Right lobe of liver (tissue), 6 donors: Measurements from ENCODE around the gene NKAIN2. TPM values are rescaled to one million over a fixed set of nuclear protein-coding genes. Genes with fewer than 3 reads are reported as not detected.
"Not testable (repeated sequence)": the region's sequence is repeated elsewhere in the genome, so short reads cannot be mapped to it uniquely, and the experiment has no call there.

Experiments
- ATAC-seq, 4 donors: fragments of 200-7000 bp; cut with Tn5 transposase; one replicate each; pipeline ENCODE4 v1.9.1; 2020; ENCODE audit warnings: mild to moderate bottlenecking in 4 of 4, moderate library complexity in 4 of 4
- DNase-seq, 3 donors: peaks; one replicate each; pipeline ENCODE4 v3.0.0-alpha.2; 2020
- H3K27ac ChIP-seq, 3 donors: fragments of 200-600 bp; one replicate each; pipeline ENCODE4 v1.8.0; 2022
- H3K27me3 ChIP-seq, 2 donors: fragments of 200-600 bp; one replicate each; pipeline ENCODE4 v1.8.0; 2022
- H3K36me3 ChIP-seq, 4 donors: fragments of 200-600 bp; sonication (generic) in 1 of 4; one replicate each; pipeline versions ENCODE4 v1.5.1 to v1.8.0; 2017 to 2022; ENCODE audit warnings: control low read depth in 1 of 4
- H3K4me1 ChIP-seq, 4 donors: fragments of 200-600 bp; sonication (generic) in 1 of 4; one replicate each; pipeline versions ENCODE4 v1.5.1 to v1.8.0; 2017 to 2022; ENCODE audit warnings: control low read depth in 1 of 4
- H3K4me3 ChIP-seq, 3 donors: fragments of 200-600 bp; one replicate each; pipeline ENCODE4 v1.8.0; 2022
- H3K9me3 ChIP-seq, 4 donors: fragments of 200-600 bp; sonication (generic) in 1 of 4; one replicate each; pipeline versions ENCODE4 v1.5.1 to v1.8.0; 2017 to 2022; ENCODE audit warnings: control low read depth in 1 of 4
- POLR2A ChIP-seq: fragments of 450-650 bp; IDR thresholded peaks from one replicate; pipeline ENCODE4 v1.6.1; 2017; ENCODE audit warnings: antibody characterized with exemption, mild to moderate bottlenecking
- WGBS: methylation state at CpG from one replicate; pipeline ENCODE4 v1.1.6; 2018; ENCODE audit warnings: low coverage, low lambda C conversion rate; ENCODE audit not compliant: insufficient coverage; ENCODE audit errors: missing lambda C conversion rate; 5-methylcytosine and 5-hydroxymethylcytosine counted together
- intact Hi-C, 2 donors: fragments of 100-400 bp; cut with DNase I; formaldehyde crosslinking; loops; one replicate each; pipeline versions ENCODE4 v1.11.2 to v1.14.1; 2022
- total RNA-seq, 6 experiments: library from RNA; depleted of rRNA in 2 of 6; stranded (reverse); fragments of >200 nt in 2 of 6; fragmentation: NEBNext Ultra II Directional in 3 of 6; extraction: Animal tissue kit (Norgen Biotek cat#: 25700) in 3 of 6; gene quantifications; one replicate each; pipeline versions ENCODE4 v1.1.0 to v1.2.4, GENCODE V29; 2016 to 2023
- TF ChIP-seq, protein P1 (sequence below), 4 donors: fragments of 200-600 bp in 3 of 4; fragments of 450-650 bp in 1 of 4; IDR thresholded peaks; one replicate each; pipeline versions ENCODE4 v1.5.1 to v1.8.0; 2016 to 2022; ENCODE audit warnings: antibody characterized with exemption in 4 of 4, mild to moderate bottlenecking in 2 of 4
- donor health status: DM: no; HTN: yes; CAD: no.
- donor health status: DM: no; HTN: no; CAD: no.
- donor health status: DM: no; HTN: no; CAD: no.
- donor health status: DM: no; HTN: yes; CAD: no.
- donor health status: DM: no; HTN: yes; CAD: no.

Gene NKAIN2
- total RNA-seq, 6 experiments from 2014 or later, result 0.16 to 0.28 TPM; not detected in 4

DNA sequence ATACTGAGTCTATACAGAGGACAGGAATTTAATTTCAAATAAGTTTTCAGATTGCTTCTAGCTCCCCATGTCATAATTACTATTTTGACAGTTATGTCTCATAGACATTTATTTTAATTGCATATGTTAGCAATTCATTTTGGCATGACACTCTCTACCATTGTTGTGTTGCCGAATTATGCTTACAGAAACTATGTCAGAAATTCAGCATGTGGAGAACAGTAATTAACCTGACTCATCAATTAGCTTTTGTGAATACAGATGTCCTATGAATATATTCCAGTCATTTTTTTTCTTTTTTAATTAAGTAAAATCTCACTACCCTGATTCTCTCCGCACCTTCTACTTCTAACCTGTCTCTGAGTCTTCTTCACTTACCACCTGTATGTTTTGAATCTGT is 105.1 kb downstream of the NKAIN2 start:
- WGBS, result 74% methylated on average over 2 of the region's 2 CpGs
- no peaks in the 10 kb centered on the region for H3K9me3 ChIP-seq
- no peak for ATAC-seq
- H3K36me3 ChIP-seq, result no peaks in the 10 kb centered on the region
- no peaks in the 10 kb centered on the region for H3K27me3 ChIP-seq
- H3K4me3 ChIP-seq, result no peak overlapping the region
- no peak for TF ChIP-seq POLR2A
- TF ChIP-seq, protein P1, sequence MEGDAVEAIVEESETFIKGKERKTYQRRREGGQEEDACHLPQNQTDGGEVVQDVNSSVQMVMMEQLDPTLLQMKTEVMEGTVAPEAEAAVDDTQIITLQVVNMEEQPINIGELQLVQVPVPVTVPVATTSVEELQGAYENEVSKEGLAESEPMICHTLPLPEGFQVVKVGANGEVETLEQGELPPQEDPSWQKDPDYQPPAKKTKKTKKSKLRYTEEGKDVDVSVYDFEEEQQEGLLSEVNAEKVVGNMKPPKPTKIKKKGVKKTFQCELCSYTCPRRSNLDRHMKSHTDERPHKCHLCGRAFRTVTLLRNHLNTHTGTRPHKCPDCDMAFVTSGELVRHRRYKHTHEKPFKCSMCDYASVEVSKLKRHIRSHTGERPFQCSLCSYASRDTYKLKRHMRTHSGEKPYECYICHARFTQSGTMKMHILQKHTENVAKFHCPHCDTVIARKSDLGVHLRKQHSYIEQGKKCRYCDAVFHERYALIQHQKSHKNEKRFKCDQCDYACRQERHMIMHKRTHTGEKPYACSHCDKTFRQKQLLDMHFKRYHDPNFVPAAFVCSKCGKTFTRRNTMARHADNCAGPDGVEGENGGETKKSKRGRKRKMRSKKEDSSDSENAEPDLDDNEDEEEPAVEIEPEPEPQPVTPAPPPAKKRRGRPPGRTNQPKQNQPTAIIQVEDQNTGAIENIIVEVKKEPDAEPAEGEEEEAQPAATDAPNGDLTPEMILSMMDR (IDR thresholded peaks at IDR 0.05), result no peak
- DNase-seq, result no peak
- H3K4me1 ChIP-seq, result no peaks in the 10 kb centered on the region
- intact Hi-C loops, result no loop called here
- H3K27ac ChIP-seq, result no peak overlapping the region

DNA sequence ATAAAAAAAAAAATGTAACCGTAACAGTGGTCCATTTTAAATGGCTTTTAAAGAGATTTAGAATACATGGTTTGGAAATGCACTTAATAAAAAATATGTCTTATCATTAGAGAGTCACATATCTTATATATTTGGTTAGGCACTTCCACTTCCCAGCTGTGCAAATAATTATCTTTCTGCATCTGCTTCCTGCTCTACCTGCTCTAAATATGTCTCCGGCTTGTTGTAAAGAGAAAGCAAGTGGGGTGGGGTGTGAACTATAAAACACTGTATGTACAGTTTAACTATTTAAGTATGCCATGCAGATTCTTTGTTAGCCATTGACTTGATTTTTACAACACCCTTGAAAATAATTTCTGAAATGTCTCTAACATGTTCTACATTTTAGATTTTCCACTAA is 106.3 kb downstream of the NKAIN2 start:
- TF ChIP-seq POLR2A, result no peak
- TF ChIP-seq, protein P1 (IDR thresholded peaks at IDR 0.05), result no peak
- Histone ChIP-seq H3K9me3 (no peaks in the 10 kb centered on the region), H3K4me1 (no peaks in the 10 kb centered on the region), H3K27me3 (no peaks in the 10 kb centered on the region), H3K4me3 (no peak overlapping the region), H3K36me3 (no peaks in the 10 kb centered on the region), H3K27ac (no peak overlapping the region)
- intact Hi-C loops, result no loop called here
- no peak for ATAC-seq
- no peak for DNase-seq
- WGBS, result 50% methylated on average over 2 of the region's 2 CpGs

DNA sequence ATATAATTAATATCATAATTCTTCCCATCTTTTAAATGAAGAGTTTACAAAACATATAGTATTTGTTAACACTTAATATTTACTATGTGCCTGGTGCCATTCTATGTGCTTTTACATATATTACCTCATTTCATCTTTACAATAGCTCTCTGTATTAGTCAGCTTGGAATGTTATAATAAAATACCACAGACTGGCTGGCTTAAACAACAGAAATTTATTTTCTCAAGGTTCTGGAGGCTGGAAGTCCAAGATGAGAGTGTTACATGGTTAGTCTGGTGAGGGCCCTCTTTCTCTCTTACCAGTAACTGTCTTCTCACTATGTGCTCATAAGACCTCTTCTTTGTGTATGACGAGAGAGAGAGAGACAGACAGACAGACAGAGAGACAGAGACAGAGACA is 110.2 kb downstream of the NKAIN2 start:
- 77% methylated on average over 1 of the region's 1 CpG for WGBS
- Histone ChIP-seq H3K36me3 (no peaks in the 10 kb centered on the region), H3K4me3 (no peak overlapping the region), H3K27ac (no peak overlapping the region), H3K4me1 (no peaks in the 10 kb centered on the region), H3K9me3 (no peaks in the 10 kb centered on the region), H3K27me3 (no peaks in the 10 kb centered on the region)
- DNase-seq (no peak), ATAC-seq (no peak)
- TF ChIP-seq, protein P1 (IDR thresholded peaks at IDR 0.05), result no peak
- TF ChIP-seq POLR2A, result no peak
- intact Hi-C loops, result no loop called here

DNA sequence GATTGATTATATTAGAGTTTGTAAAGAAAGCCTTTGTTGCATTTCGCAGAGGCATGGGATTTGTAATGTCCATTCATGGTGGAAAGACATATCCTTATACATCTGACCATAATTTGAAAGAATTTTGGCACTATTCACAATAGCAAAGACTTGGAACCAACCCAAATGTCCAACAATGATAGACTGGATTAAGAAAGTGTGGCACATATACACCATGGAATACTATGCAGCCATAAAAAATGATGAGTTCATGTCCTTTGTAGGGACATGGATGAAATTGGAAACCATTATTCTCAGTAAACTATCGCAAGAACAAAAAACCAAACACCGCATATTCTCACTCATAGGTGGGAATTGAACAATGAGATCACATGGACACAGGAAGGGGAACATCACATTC is 119.7 kb downstream of the NKAIN2 start:
- H3K36me3 ChIP-seq, H3K27ac ChIP-seq, H3K9me3 ChIP-seq, intact Hi-C loops, H3K4me1 ChIP-seq, DNase-seq, ATAC-seq, H3K27me3 ChIP-seq, H3K4me3 ChIP-seq: not testable (repeated sequence)
- WGBS, result 60% methylated on average over 1 of the region's 3 CpGs

DNA sequence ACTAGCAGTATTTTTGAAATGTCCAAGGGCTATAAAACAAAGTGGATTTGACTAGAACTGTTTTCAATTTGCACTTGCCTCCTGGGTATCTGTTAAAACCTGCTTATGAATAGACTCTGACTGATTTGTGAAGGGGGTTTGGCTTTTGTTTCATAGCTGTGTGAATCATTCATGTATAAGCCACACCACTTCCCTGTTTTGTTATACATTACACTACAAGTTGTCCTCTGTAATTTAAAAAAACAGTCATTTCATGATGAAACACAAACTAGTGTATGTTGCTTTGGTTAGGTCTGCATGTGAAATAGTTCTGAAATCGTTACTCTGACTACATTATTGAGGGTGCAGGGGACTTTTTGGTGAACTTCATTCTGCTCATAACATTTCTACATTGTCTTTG is 121.7 kb downstream of the NKAIN2 start:
- H3K4me3 ChIP-seq, result no peak overlapping the region
- no peaks in the 10 kb centered on the region for H3K4me1 ChIP-seq
- ATAC-seq, result no peak
- intact Hi-C loops, result no loop called here
- H3K36me3 ChIP-seq, result no peaks in the 10 kb centered on the region
- H3K9me3 ChIP-seq, result no peaks in the 10 kb centered on the region
- TF ChIP-seq POLR2A, result no peak
- TF ChIP-seq, protein P1 (IDR thresholded peaks at IDR 0.05), result no peak
- no peaks in the 10 kb centered on the region for H3K27me3 ChIP-seq
- no peak for DNase-seq
- H3K27ac ChIP-seq, result no peak overlapping the region
- WGBS, result 14% methylated on average over 1 of the region's 1 CpG
